Mesenchymal stem cell (in vitro differentiated cells and primary cell): ENCODE measurements around the gene LMX1B.

Experiments used
- DNase-seq: peaks from one replicate; pipeline ENCODE4 v3.0.0-alpha.2; 2013
- H2AFZ ChIP-seq: one replicate; pipeline ENCODE4 v1.6.1; 2013; ENCODE audit warnings: low read depth, mild to moderate bottlenecking, control low read depth, inconsistent platforms, low read length, moderate library complexity
- H2AK5ac ChIP-seq: 2 replicates; pipeline ENCODE4 v1.6.1; 2013; ENCODE audit warnings: low read length, moderate library complexity, mild to moderate bottlenecking, inconsistent platforms; ENCODE audit not compliant: severe bottlenecking
- H2BK120ac ChIP-seq: one replicate; pipeline ENCODE4 v1.6.1; 2013; ENCODE audit warnings: low read depth, mild to moderate bottlenecking, inconsistent platforms, low read length, moderate library complexity
- H2BK12ac ChIP-seq, 2 experiments: one replicate each; pipeline ENCODE4 v1.6.1; 2013; ENCODE audit warnings: inconsistent platforms in 2 of 2, low read length in 2 of 2, mild to moderate bottlenecking in 2 of 2, moderate library complexity in 2 of 2, control low read depth in 1 of 2
- H2BK15ac ChIP-seq: one replicate; pipeline ENCODE4 v1.6.1; 2013; ENCODE audit warnings: mild to moderate bottlenecking, low read depth, inconsistent platforms; ENCODE audit not compliant: poor library complexity, severe bottlenecking
- H2BK5ac ChIP-seq: 2 replicates; pipeline ENCODE4 v1.6.1; 2013; ENCODE audit warnings: low read depth, mild to moderate bottlenecking, low read length, control low read depth, inconsistent platforms; ENCODE audit not compliant: poor library complexity, severe bottlenecking
- H3K14ac ChIP-seq, 2 experiments: one replicate each; pipeline ENCODE4 v1.6.1; 2013; ENCODE audit warnings: inconsistent platforms in 2 of 2, low read length in 2 of 2, control low read depth in 1 of 2, mild to moderate bottlenecking in 1 of 2, moderate library complexity in 1 of 2
- H3K18ac ChIP-seq, 2 experiments: one replicate each; pipeline ENCODE4 v1.6.1; 2013; ENCODE audit warnings: inconsistent platforms in 2 of 2, low read length in 2 of 2, control low read depth in 1 of 2, low read depth in 1 of 2, mild to moderate bottlenecking in 1 of 2
- H3K23ac ChIP-seq, 2 experiments: one replicate each; pipeline ENCODE4 v1.6.1; 2013; ENCODE audit warnings: inconsistent platforms in 2 of 2, low read length in 2 of 2, mild to moderate bottlenecking in 2 of 2, moderate library complexity in 2 of 2, control low read depth in 1 of 2
- H3K27ac ChIP-seq: 2 replicates; pipeline ENCODE4 v1.5.1; 2013; ENCODE audit warnings: mild to moderate bottlenecking, moderate library complexity, low read length, control low read depth, inconsistent platforms; ENCODE audit not compliant: poor library complexity, severe bottlenecking
- H3K27me3 ChIP-seq, 2 experiments: 2 replicates each; pipeline versions ENCODE4 v1.6.1 to v1.7.0; 2013; ENCODE audit warnings: low read length in 2 of 2, mild to moderate bottlenecking in 2 of 2, moderate library complexity in 2 of 2, control low read depth in 1 of 2, inconsistent platforms in 1 of 2; ENCODE audit not compliant: control insufficient read depth in 1 of 2, insufficient read depth in 1 of 2
- H3K36me3 ChIP-seq, 2 experiments: 2 replicates each; pipeline versions ENCODE4 v1.6.1 to v1.7.0; 2013; ENCODE audit warnings: low read length in 2 of 2, control low read depth in 1 of 2, inconsistent platforms in 1 of 2, low read depth in 1 of 2, mild to moderate bottlenecking in 1 of 2; ENCODE audit not compliant: insufficient read depth in 2 of 2, control insufficient read depth in 1 of 2
- H3K4ac ChIP-seq, 2 experiments: one replicate each; pipeline ENCODE4 v1.6.1; 2013; ENCODE audit warnings: inconsistent platforms in 2 of 2, low read length in 2 of 2, mild to moderate bottlenecking in 2 of 2, moderate library complexity in 2 of 2, control low read depth in 1 of 2, low read depth in 1 of 2
- H3K4me1 ChIP-seq: 2 replicates; pipeline ENCODE4 v1.6.1; 2013; ENCODE audit warnings: low read depth, low read length, control low read depth; ENCODE audit not compliant: control insufficient read depth, insufficient read depth
- H3K4me2 ChIP-seq: 2 replicates; pipeline ENCODE4 v1.6.1; 2013; ENCODE audit warnings: low read length, mild to moderate bottlenecking, inconsistent platforms; ENCODE audit not compliant: poor library complexity, severe bottlenecking
- H3K4me3 ChIP-seq, 2 experiments: 2 replicates each; pipeline versions ENCODE4 v1.5.1 to v1.7.0; 2013; ENCODE audit warnings: low read length in 2 of 2, mild to moderate bottlenecking in 2 of 2, control low read depth in 1 of 2, low read depth in 1 of 2; ENCODE audit not compliant: insufficient read depth in 1 of 2
- H3K79me1 ChIP-seq: replicated peaks from 2 replicates; pipeline ENCODE4 v1.6.1; 2013; ENCODE audit warnings: mild to moderate bottlenecking, control low read depth, low read length, inconsistent platforms; ENCODE audit not compliant: poor library complexity, severe bottlenecking
- H3K9ac ChIP-seq: 2 replicates; pipeline ENCODE4 v1.7.0; 2013; ENCODE audit warnings: mild to moderate bottlenecking, low read length, moderate library complexity
- H3K9me3 ChIP-seq: 2 replicates; pipeline ENCODE4 v1.7.0; 2013; ENCODE audit warnings: mild to moderate bottlenecking, low read length; ENCODE audit not compliant: control insufficient read depth
- H4K8ac ChIP-seq: one replicate; pipeline ENCODE4 v1.6.1; 2013; ENCODE audit warnings: inconsistent platforms, mild to moderate bottlenecking, low read length, moderate library complexity
- H4K91ac ChIP-seq: one replicate; pipeline ENCODE4 v1.6.1; 2013; ENCODE audit warnings: mild to moderate bottlenecking, low read length, inconsistent platforms
- WGBS: methylation state at CpG from one replicate; pipeline ENCODE4 v1.1.7; 2013; ENCODE audit warnings: mixed read lengths; 5-methylcytosine and 5-hydroxymethylcytosine counted together

LMX1B gene

DNA sequence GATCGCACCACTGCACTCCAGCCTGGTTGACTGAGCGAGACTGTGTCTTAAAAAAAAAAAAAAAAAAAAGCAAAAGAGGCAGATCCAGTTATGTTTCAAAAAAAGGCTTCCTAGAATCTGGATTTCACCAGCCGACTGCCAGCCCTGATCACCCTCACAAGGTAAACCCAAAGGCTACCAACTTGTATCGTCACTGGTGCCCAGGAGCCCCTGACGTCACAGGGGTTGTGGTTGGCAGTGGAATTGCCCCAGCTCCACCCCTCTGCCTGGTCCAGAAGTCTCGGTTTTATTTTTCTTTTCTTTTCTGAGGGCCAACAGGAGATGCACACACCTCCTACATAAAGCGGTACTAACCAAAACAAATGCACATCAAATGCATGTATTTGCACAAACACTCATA lies 6.0 kb upstream of the LMX1B start:
- no peak overlapping the region for H2AK5ac ChIP-seq
- DNase-seq: no peak
- H2BK15ac ChIP-seq: no peak overlapping the region
- no peak overlapping the region for H2AFZ ChIP-seq
- no peak overlapping the region for H3K23ac ChIP-seq
- no peak overlapping the region for H3K14ac ChIP-seq
- no peaks in the 10 kb centered on the region for H3K79me1 ChIP-seq
- no peak overlapping the region for H4K8ac ChIP-seq
- no peak overlapping the region for H2BK120ac ChIP-seq
- H3K4me1 ChIP-seq: peaks cover 19% of the 10 kb centered on the region
- no peak overlapping the region for H4K91ac ChIP-seq
- peaks cover 83 to 86% of the 10 kb centered on the region in 2 experiments for H3K27me3 ChIP-seq
- no peak overlapping the region for H3K9ac ChIP-seq
- no peaks in the 10 kb centered on the region for H3K9me3 ChIP-seq
- H3K4ac ChIP-seq: no peak overlapping the region
- no peak overlapping the region for H2BK12ac ChIP-seq
- no peak overlapping the region for H3K4me3 ChIP-seq
- H3K36me3 ChIP-seq: no peaks in the 10 kb centered on the region
- no peak overlapping the region for H3K27ac ChIP-seq
- 86% methylated on average over 7 of the region's 7 CpGs for WGBS
- H3K4me2 ChIP-seq: no peak overlapping the region
- no peak overlapping the region for H3K18ac ChIP-seq
- no peak overlapping the region for H2BK5ac ChIP-seq

GRCh38 chr9:126608551-126608950 lies 5.2 kb upstream of the LMX1B start:
- H3K4me2 ChIP-seq: no peak overlapping the region
- no peak overlapping the region for H2BK12ac ChIP-seq
- H4K8ac ChIP-seq: no peak overlapping the region
- H2BK5ac ChIP-seq: no peak overlapping the region
- no peak overlapping the region for H2BK15ac ChIP-seq
- peaks cover 81 to 86% of the 10 kb centered on the region in 2 experiments for H3K27me3 ChIP-seq
- no peak overlapping the region for H2AFZ ChIP-seq
- no peak overlapping the region for H3K23ac ChIP-seq
- DNase-seq: no peak
- H3K79me1 ChIP-seq: no peaks in the 10 kb centered on the region
- H3K27ac ChIP-seq: no peak overlapping the region
- H3K36me3 ChIP-seq: no peaks in the 10 kb centered on the region
- H3K4ac ChIP-seq: no peak overlapping the region
- WGBS: 90% methylated on average over 8 of the region's 8 CpGs
- no peak overlapping the region for H3K18ac ChIP-seq
- H2AK5ac ChIP-seq: no peak overlapping the region
- H3K14ac ChIP-seq: no peak overlapping the region
- no peak overlapping the region for H3K4me3 ChIP-seq
- no peak overlapping the region for H3K9ac ChIP-seq
- H4K91ac ChIP-seq: no peak overlapping the region
- no peaks in the 10 kb centered on the region for H3K9me3 ChIP-seq
- no peak overlapping the region for H2BK120ac ChIP-seq
- H3K4me1 ChIP-seq: peaks cover 25% of the 10 kb centered on the region

DNA sequence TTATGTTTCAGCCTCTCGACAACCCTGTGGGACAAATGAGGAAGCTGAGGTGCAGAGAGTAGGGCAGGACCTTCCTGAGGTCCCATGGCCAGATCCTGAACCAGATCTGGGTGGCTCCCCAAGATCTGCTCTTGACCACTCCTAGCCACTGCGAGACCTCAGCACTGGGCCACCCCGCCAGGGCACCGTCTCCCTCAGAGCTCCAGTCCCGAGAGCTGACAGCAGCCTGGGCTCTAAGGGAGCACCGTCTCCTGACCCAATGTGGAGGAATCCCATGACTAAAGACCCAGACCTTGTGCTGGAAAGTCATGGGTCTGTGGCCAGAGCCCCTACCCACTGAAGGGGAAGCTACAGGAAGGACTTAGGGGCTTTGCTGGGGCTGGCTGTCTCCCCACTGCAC lies 4.5 kb upstream of the LMX1B start:
- H3K4me3 ChIP-seq: no peak overlapping the region
- 90% methylated on average over 6 of the region's 6 CpGs for WGBS
- H3K27me3 ChIP-seq: peaks cover 74 to 80% of the 10 kb centered on the region in 2 experiments
- H3K9ac ChIP-seq: no peak overlapping the region
- no peak overlapping the region for H2BK5ac ChIP-seq
- H2BK15ac ChIP-seq: no peak overlapping the region
- H3K79me1 ChIP-seq: no peaks in the 10 kb centered on the region
- H2AFZ ChIP-seq: no peak overlapping the region
- H2BK12ac ChIP-seq: no peak overlapping the region
- H3K4me1 ChIP-seq: peaks cover 25% of the 10 kb centered on the region
- H3K14ac ChIP-seq: no peak overlapping the region
- no peaks in the 10 kb centered on the region for H3K36me3 ChIP-seq
- no peak overlapping the region for H4K91ac ChIP-seq
- no peak overlapping the region for H3K4ac ChIP-seq
- H2BK120ac ChIP-seq: no peak overlapping the region
- H3K4me2 ChIP-seq: no peak overlapping the region
- no peak overlapping the region for H3K18ac ChIP-seq
- no peak overlapping the region for H4K8ac ChIP-seq
- H3K27ac ChIP-seq: no peak overlapping the region
- no peaks in the 10 kb centered on the region for H3K9me3 ChIP-seq
- DNase-seq: no peak
- H2AK5ac ChIP-seq: no peak overlapping the region
- H3K23ac ChIP-seq: no peak overlapping the region

GRCh38 chr9:126609711-126610388 lies 3.9 kb upstream of the LMX1B start:
- Histone ChIP-seq H2AFZ (peak overlapping the region; percentile 21), H3K23ac (peak overlapping the region in 1 of 2 experiments; percentile 74), H4K8ac (no peak overlapping the region), H2BK15ac (no peak overlapping the region), H3K18ac (no peak overlapping the region), H3K4ac (no peak overlapping the region), H3K9ac (no peak overlapping the region), H4K91ac (no peak overlapping the region), H3K27me3 (peaks cover 74 to 80% of the 10 kb centered on the region in 2 experiments), H3K9me3 (no peaks in the 10 kb centered on the region), H2BK5ac (no peak overlapping the region), H2BK12ac (no peak overlapping the region), H3K36me3 (no peaks in the 10 kb centered on the region), H2AK5ac (no peak overlapping the region), H2BK120ac (no peak overlapping the region), H3K14ac (no peak overlapping the region), H3K4me3 (no peak overlapping the region), H3K4me1 (peaks cover 26% of the 10 kb centered on the region), H3K4me2 (no peak overlapping the region), H3K27ac (no peak overlapping the region), H3K79me1 (no peaks in the 10 kb centered on the region)
- 22% methylated on average over 23 of the region's 23 CpGs for WGBS
- DNase-seq: no peak
